Astrocyte (in vitro differentiated cells and primary cell): ENCODE measurements around the gene PPP1R26. TPM values are rescaled to one million over a fixed set of nuclear protein-coding genes. Genes with fewer than 3 reads are reported as not detected.
"Not testable (repeated sequence)": the region's sequence is repeated elsewhere in the genome, so short reads cannot be mapped to it uniquely, and the experiment has no call there.

ENCODE experiments used
- DNase-seq: peaks from one replicate; pipeline ENCODE4 v3.0.0-alpha.2; 2010; ENCODE audit warnings: low read depth
- FAIRE-seq: peaks from 2 replicates; lab custom pipeline; 2011; peaks lifted over from hg19 to GRCh38; lab: Jason Lieb, UNC
- H2AFZ ChIP-seq: 2 replicates; pipeline ENCODE4 v1.6.0; 2012; ENCODE audit warnings: low read depth, low read length, inconsistent platforms
- H3K27ac ChIP-seq: 2 replicates; pipeline ENCODE4 v1.5.1; 2011; ENCODE audit warnings: low read depth, low read length, inconsistent platforms
- H3K27me3 ChIP-seq: 2 replicates; pipeline ENCODE4 v1.6.0; 2011; ENCODE audit warnings: low read length, inconsistent platforms; ENCODE audit not compliant: insufficient read depth
- H3K36me3 ChIP-seq: 2 replicates; pipeline ENCODE4 v1.5.1; 2011; ENCODE audit warnings: low read length, inconsistent platforms; ENCODE audit not compliant: insufficient read depth
- H3K4me1 ChIP-seq: 2 replicates; pipeline ENCODE4 v1.5.1; 2011; ENCODE audit warnings: low read length, inconsistent platforms; ENCODE audit not compliant: insufficient read depth
- H3K4me2 ChIP-seq: 2 replicates; pipeline ENCODE4 v1.6.0; 2012; ENCODE audit warnings: low read length, inconsistent platforms
- H3K4me3 ChIP-seq: 2 replicates; pipeline ENCODE4 v1.5.1; 2011; ENCODE audit warnings: low read depth, mild to moderate bottlenecking, low read length, inconsistent platforms; ENCODE audit not compliant: insufficient read depth
- H3K79me2 ChIP-seq: 2 replicates; pipeline ENCODE4 v1.6.0; 2012; ENCODE audit warnings: mild to moderate bottlenecking, low read length, inconsistent platforms; ENCODE audit not compliant: insufficient read depth
- H3K9ac ChIP-seq: 2 replicates; pipeline ENCODE4 v1.6.0; 2012; ENCODE audit warnings: mild to moderate bottlenecking, low read length, inconsistent platforms
- H3K9me3 ChIP-seq: 2 replicates; pipeline ENCODE4 v1.5.1; 2012; ENCODE audit warnings: low read depth, mild to moderate bottlenecking, low read length, inconsistent platforms; ENCODE audit not compliant: insufficient read depth
- H4K20me1 ChIP-seq: 2 replicates; pipeline ENCODE4 v1.6.0; 2012; ENCODE audit warnings: low read length, inconsistent platforms; ENCODE audit not compliant: insufficient read depth
- H3K27ac Mint-ChIP-seq: one replicate; pipeline ENCODE4 v1.8.0; 2021; ENCODE audit warnings: mild to moderate bottlenecking, mixed read lengths; ENCODE audit not compliant: unreplicated experiment
- H3K27me3 Mint-ChIP-seq: one replicate; pipeline ENCODE4 v1.8.0; 2021; ENCODE audit warnings: low read depth, mixed read lengths; ENCODE audit not compliant: unreplicated experiment
- H3K36me3 Mint-ChIP-seq: one replicate; pipeline ENCODE4 v1.8.0; 2021; ENCODE audit warnings: low read depth, mixed read lengths; ENCODE audit not compliant: unreplicated experiment
- H3K4me1 Mint-ChIP-seq: one replicate; pipeline ENCODE4 v1.8.0; 2021; ENCODE audit warnings: low read depth, mixed read lengths; ENCODE audit not compliant: unreplicated experiment
- H3K4me3 Mint-ChIP-seq: one replicate; pipeline ENCODE4 v1.8.0; 2021; ENCODE audit warnings: mild to moderate bottlenecking, moderate library complexity, mixed read lengths; ENCODE audit not compliant: unreplicated experiment
- H3K9me3 Mint-ChIP-seq: one replicate; pipeline ENCODE4 v1.8.0; 2021; ENCODE audit warnings: mild to moderate bottlenecking, mixed read lengths; ENCODE audit not compliant: unreplicated experiment
- EZH2 ChIP-seq: IDR thresholded peaks from 2 replicates; pipeline ENCODE4 v1.6.1; 2012; ENCODE audit warnings: mild to moderate bottlenecking, low read length, inconsistent platforms; ENCODE audit not compliant: insufficient read depth
- total RNA-seq: library from RNA; stranded (reverse); gene quantifications from 2 replicates; pipeline ENCODE4 v1.2.1, GENCODE V29; 2021
- TF ChIP-seq, protein P1 (sequence below): IDR thresholded peaks from 2 replicates; pipeline ENCODE4 v1.5.1; 2011; ENCODE audit warnings: low read depth, mild to moderate bottlenecking, inconsistent platforms, low read length, moderate library complexity; ENCODE audit not compliant: insufficient read depth

Gene PPP1R26
- total RNA-seq, 1 donor from 2014 or later = 10.6 TPM

DNA sequence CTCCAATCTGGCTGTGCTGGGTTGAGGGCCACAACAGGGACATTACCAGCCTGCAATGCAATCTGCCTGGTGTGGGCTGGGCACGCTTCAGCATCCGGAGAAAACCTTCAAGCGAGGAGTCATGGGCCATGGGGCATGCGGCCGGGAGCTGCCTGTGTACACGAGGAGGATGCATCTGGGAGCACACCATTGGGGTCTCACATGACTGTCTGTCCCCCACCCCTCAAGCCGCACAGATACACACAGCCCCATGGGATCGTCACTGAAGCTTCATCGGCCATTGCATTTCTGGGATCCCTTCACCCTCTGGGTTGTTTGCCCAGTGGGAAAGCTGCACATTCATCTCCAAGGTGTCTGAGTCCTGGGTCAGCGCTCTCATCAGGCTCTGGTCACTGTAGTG, 51.5 kb downstream of the PPP1R26 start:
- FAIRE-seq (no peak), DNase-seq (no peak)
- TF ChIP-seq, protein P1, sequence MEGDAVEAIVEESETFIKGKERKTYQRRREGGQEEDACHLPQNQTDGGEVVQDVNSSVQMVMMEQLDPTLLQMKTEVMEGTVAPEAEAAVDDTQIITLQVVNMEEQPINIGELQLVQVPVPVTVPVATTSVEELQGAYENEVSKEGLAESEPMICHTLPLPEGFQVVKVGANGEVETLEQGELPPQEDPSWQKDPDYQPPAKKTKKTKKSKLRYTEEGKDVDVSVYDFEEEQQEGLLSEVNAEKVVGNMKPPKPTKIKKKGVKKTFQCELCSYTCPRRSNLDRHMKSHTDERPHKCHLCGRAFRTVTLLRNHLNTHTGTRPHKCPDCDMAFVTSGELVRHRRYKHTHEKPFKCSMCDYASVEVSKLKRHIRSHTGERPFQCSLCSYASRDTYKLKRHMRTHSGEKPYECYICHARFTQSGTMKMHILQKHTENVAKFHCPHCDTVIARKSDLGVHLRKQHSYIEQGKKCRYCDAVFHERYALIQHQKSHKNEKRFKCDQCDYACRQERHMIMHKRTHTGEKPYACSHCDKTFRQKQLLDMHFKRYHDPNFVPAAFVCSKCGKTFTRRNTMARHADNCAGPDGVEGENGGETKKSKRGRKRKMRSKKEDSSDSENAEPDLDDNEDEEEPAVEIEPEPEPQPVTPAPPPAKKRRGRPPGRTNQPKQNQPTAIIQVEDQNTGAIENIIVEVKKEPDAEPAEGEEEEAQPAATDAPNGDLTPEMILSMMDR = no peak
- TF ChIP-seq EZH2 = no peak
- H3K27me3 Mint-ChIP-seq = peaks cover 2% of the 10 kb centered on the region
- Histone ChIP-seq H2AFZ (no peak overlapping the region), H3K9ac (no peak overlapping the region), H3K4me1 (no peaks in the 10 kb centered on the region), H3K9me3 (no peaks in the 10 kb centered on the region), H3K4me2 (no peak overlapping the region), H3K36me3 (no peaks in the 10 kb centered on the region), H3K4me3 (no peak overlapping the region), H4K20me1 (no peaks in the 10 kb centered on the region), H3K79me2 (no peaks in the 10 kb centered on the region), H3K27me3 (no peaks in the 10 kb centered on the region), H3K27ac (no peak overlapping the region)
- peaks cover 18% of the 10 kb centered on the region for H3K4me1 Mint-ChIP-seq
- H3K4me3 Mint-ChIP-seq = no peak overlapping the region
- H3K36me3 Mint-ChIP-seq = peaks cover 2% of the 10 kb centered on the region
- peaks cover 3% of the 10 kb centered on the region for H3K9me3 Mint-ChIP-seq
- H3K27ac Mint-ChIP-seq = no peak overlapping the region

DNA sequence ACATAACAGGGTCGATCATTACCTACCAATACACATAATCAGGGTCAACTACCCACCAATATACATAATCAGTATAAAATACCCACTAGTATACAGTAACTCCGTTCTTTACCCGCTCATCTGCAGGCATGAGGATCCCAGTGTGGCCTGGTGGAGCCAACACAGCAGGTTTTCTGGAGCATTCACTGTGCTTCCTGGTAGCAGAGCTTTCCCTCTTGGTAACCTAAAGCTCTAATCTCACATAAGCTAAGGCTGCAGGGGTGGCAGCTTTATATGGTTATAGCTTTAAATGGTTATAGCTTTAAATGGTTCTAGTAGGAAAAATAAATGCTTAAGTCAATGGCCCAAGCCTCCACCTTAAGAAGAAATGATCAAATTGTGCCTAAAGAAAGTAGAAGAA, 53.5 kb downstream of the PPP1R26 start:
- TF ChIP-seq, protein P1 = no peak
- TF ChIP-seq EZH2 = no peak
- H3K27ac ChIP-seq = no peak overlapping the region
- DNase-seq = no peak
- H3K4me1 ChIP-seq = no peaks in the 10 kb centered on the region
- no peak overlapping the region for H3K4me2 ChIP-seq
- H3K9me3 Mint-ChIP-seq = peaks cover 5% of the 10 kb centered on the region
- no peaks in the 10 kb centered on the region for H3K79me2 ChIP-seq
- H3K27me3 ChIP-seq = no peaks in the 10 kb centered on the region
- H3K4me1 Mint-ChIP-seq = peaks cover 22% of the 10 kb centered on the region
- no peak overlapping the region for H3K4me3 ChIP-seq
- H3K4me3 Mint-ChIP-seq = no peak overlapping the region
- H4K20me1 ChIP-seq = no peaks in the 10 kb centered on the region
- H3K9ac ChIP-seq = no peak overlapping the region
- H3K9me3 ChIP-seq = no peaks in the 10 kb centered on the region
- H2AFZ ChIP-seq = no peak overlapping the region
- H3K36me3 Mint-ChIP-seq = peaks cover 2% of the 10 kb centered on the region
- no peak for FAIRE-seq
- H3K27ac Mint-ChIP-seq = no peak overlapping the region
- no peaks in the 10 kb centered on the region for H3K36me3 ChIP-seq
- H3K27me3 Mint-ChIP-seq = peaks cover 2% of the 10 kb centered on the region

DNA sequence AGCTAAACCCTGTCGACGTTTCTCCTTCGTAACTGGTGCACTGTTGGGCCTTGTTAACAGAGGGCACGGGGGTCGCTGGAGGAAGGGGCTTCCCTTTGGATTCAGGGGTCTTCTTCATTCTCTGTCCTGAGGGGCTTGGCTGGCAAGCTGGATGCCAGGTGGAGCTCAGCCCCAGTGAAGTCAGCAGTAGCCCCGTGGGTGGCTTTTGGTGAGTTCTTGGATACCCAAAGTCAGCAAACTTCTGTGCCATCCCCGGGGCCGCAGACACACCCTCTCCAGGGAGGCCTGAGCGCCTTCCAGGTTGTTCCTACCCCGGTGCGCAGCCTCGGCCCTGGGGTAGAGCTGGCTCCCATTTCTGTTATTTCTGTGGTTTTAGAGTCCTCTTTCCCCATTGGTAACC, 54.1 kb downstream of the PPP1R26 start:
- Mint-ChIP-seq H3K36me3 (peaks cover 2% of the 10 kb centered on the region), H3K4me3 (no peak overlapping the region), H3K27ac (no peak overlapping the region), H3K4me1 (peaks cover 22% of the 10 kb centered on the region), H3K27me3 (peaks cover 4% of the 10 kb centered on the region), H3K9me3 (peaks cover 5% of the 10 kb centered on the region)
- H3K79me2 ChIP-seq = no peaks in the 10 kb centered on the region
- no peak for TF ChIP-seq EZH2
- TF ChIP-seq, protein P1 = no peak
- H4K20me1 ChIP-seq = no peaks in the 10 kb centered on the region
- no peaks in the 10 kb centered on the region for H3K9me3 ChIP-seq
- H3K4me3 ChIP-seq = no peak overlapping the region
- no peak overlapping the region for H3K4me2 ChIP-seq
- H3K4me1 ChIP-seq = no peaks in the 10 kb centered on the region
- DNase-seq (no peak), FAIRE-seq (no peak)
- H3K9ac ChIP-seq = no peak overlapping the region
- H3K27me3 ChIP-seq = no peaks in the 10 kb centered on the region
- no peaks in the 10 kb centered on the region for H3K36me3 ChIP-seq
- H3K27ac ChIP-seq = no peak overlapping the region
- H2AFZ ChIP-seq = no peak overlapping the region

DNA sequence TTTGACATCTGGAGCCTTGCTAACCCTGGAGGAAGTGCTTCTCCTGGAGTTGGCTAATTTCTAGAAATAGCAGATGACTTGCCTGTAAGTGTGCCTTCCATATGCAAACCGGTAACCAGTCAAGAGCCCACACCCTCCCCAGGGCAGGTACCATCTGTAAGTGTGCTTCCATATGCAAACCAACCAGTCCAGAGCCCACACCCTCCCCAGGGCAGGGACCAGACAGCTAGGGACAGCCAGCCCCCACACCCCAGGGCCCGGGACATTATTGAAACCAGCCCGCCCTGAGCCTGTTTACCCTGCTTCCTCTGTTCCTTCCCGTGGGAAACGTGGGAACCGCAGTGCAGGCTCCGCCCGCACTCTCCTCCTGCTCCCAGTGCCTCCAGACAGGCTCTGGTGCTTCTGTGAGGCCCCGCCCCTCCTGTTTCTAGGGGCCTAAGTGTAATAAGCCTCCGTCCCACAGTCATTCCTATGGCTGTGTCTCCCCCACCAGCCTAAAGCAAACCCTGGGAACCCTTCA, 54.7 kb downstream of the PPP1R26 start:
- not testable (repeated sequence) for DNase-seq, H3K9me3 ChIP-seq, H3K9me3 Mint-ChIP-seq, H3K27me3 ChIP-seq, FAIRE-seq, H3K9ac ChIP-seq, H2AFZ ChIP-seq, H3K36me3 Mint-ChIP-seq, H3K27me3 Mint-ChIP-seq, H3K79me2 ChIP-seq, H3K4me2 ChIP-seq, H3K27ac ChIP-seq, H3K27ac Mint-ChIP-seq, H3K4me3 Mint-ChIP-seq, H3K4me1 ChIP-seq, H4K20me1 ChIP-seq, H3K4me3 ChIP-seq, H3K36me3 ChIP-seq
- H3K4me1 Mint-ChIP-seq = peaks cover 20% of the 10 kb centered on the region
